ENCODE measurements around the gene HTR4. TPM values are rescaled to one million over a fixed set of nuclear protein-coding genes. Genes with fewer than 3 reads are reported as not detected.
"Not testable (repeated sequence)": the region's sequence is repeated elsewhere in the genome, so short reads cannot be mapped to it uniquely, and the experiment has no call there.

The HTR4 gene
- total RNA-seq, 2 experiments from 2014 or later = not detected

DNA sequence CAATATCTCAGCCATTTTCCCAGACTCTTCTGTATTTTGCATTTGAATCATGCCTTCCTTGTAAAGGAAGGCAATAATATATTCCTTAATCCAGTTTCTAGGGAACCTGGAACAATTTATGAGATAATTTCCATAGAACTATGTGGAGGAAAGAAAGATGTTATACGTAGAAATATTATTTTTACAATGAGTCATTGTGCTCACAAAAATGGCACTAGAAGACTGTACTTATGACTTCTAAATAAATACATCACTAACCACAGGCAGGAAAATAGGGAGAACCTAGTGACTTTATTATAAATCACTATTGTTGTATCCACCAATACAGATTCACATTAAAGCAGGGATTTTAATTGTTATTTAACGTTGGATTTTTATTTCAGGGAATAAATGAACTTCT lies 182.9 kb downstream of the HTR4 start:
- no peak overlapping the region for H3K4me2 ChIP-seq (ENCODE audit: low read length)
- no peak for TF ChIP-seq EZH2phosphoT487 (IDR thresholded peaks at IDR 0.05; ENCODE audit: borderline replicate concordance, low read depth, low read length)
- TF ChIP-seq, protein P1, sequence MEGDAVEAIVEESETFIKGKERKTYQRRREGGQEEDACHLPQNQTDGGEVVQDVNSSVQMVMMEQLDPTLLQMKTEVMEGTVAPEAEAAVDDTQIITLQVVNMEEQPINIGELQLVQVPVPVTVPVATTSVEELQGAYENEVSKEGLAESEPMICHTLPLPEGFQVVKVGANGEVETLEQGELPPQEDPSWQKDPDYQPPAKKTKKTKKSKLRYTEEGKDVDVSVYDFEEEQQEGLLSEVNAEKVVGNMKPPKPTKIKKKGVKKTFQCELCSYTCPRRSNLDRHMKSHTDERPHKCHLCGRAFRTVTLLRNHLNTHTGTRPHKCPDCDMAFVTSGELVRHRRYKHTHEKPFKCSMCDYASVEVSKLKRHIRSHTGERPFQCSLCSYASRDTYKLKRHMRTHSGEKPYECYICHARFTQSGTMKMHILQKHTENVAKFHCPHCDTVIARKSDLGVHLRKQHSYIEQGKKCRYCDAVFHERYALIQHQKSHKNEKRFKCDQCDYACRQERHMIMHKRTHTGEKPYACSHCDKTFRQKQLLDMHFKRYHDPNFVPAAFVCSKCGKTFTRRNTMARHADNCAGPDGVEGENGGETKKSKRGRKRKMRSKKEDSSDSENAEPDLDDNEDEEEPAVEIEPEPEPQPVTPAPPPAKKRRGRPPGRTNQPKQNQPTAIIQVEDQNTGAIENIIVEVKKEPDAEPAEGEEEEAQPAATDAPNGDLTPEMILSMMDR (conservative IDR thresholded peaks at IDR 0.05; ENCODE audit: low read length) = no peak
- ChIA-PET CTCF (ENCODE audit: unreplicated experiment) (no interaction called here), POLR2A (no interaction called here)
- H3K9me2 ChIP-seq (ENCODE audit: insufficient read depth, low read length) = no peaks in the 10 kb centered on the region
- no TSS peak for BruUV-seq (replicated peaks)
- no peak for DNase-seq (ENCODE audit: low spot score)
- H3K79me2 ChIP-seq (ENCODE audit: insufficient read depth, low read depth, low read length) = no peaks in the 10 kb centered on the region
- H3K9me3 ChIP-seq (ENCODE audit: low read length) = no peaks in the 10 kb centered on the region
- intact Hi-C loops (cut with micrococcal nuclease; ENCODE audit: unreplicated experiment) = no loop called here
- H3K27ac ChIP-seq (ENCODE audit: low read depth, low read length, poor library complexity, severe bottlenecking) = no peak overlapping the region
- H3K4me3 ChIP-seq (ENCODE audit: low read depth, low read length, poor library complexity, severe bottlenecking) = no peak overlapping the region
- H2AFZ ChIP-seq (ENCODE audit: low read length) = no peak overlapping the region
- no peaks in the 10 kb centered on the region for H3K36me3 ChIP-seq (ENCODE audit: insufficient read depth, low read length)
- H4K20me1 ChIP-seq (ENCODE audit: insufficient read depth, low read length) = no peaks in the 10 kb centered on the region
- H3K4me1 ChIP-seq (ENCODE audit: insufficient read depth, low read length, poor library complexity, severe bottlenecking) = no peaks in the 10 kb centered on the region

DNA sequence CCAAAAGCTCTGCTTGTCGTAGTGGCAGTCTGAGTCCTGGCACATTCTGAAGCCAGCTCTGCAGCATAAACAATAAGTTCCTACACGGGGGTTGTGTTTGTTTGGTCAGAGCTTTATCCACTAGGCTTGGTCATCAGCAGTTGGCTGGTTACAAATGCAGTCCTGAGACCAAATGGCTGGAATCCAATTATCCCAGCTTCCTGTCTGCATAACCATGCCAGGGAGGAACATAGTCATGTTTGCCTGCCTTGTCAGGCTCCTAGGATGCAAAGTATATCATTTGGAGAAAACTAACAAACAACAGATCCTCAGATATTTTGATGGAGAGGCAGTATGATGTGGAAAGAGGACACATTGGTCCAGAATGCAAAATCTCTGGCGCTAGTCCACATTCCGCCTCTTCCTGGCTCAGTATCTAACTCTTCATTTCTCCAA lies 184.8 kb downstream of the HTR4 start:
- Histone ChIP-seq H3K4me3 (ENCODE audit: low read depth, low read length, poor library complexity, severe bottlenecking) (no peak overlapping the region), H3K4me1 (ENCODE audit: insufficient read depth, low read length, poor library complexity, severe bottlenecking) (no peaks in the 10 kb centered on the region), H3K9me3 (ENCODE audit: low read length) (no peaks in the 10 kb centered on the region), H3K9me2 (ENCODE audit: insufficient read depth, low read length) (no peaks in the 10 kb centered on the region), H3K36me3 (ENCODE audit: insufficient read depth, low read length) (no peaks in the 10 kb centered on the region), H2AFZ (ENCODE audit: low read length) (no peak overlapping the region), H4K20me1 (ENCODE audit: insufficient read depth, low read length) (no peaks in the 10 kb centered on the region), H3K27ac (ENCODE audit: low read depth, low read length, poor library complexity, severe bottlenecking) (no peak overlapping the region), H3K4me2 (ENCODE audit: low read length) (no peak overlapping the region), H3K79me2 (ENCODE audit: insufficient read depth, low read depth, low read length) (no peaks in the 10 kb centered on the region)
- ChIA-PET POLR2A (interaction anchor here (0.6 to 1.4 kb wide), 4 partner anchors 10 to 48 kb away, joined by 3 to 6 read pairs (median 3); no protein-coding TSS in a partner anchor), CTCF (ENCODE audit: unreplicated experiment) (no interaction called here)
- BruUV-seq (replicated peaks) = no TSS peak
- intact Hi-C loops (cut with micrococcal nuclease; ENCODE audit: unreplicated experiment) = no loop called here
- TF ChIP-seq, protein P1 (conservative IDR thresholded peaks at IDR 0.05; ENCODE audit: low read length) = no peak
- no peak for TF ChIP-seq EZH2phosphoT487 (IDR thresholded peaks at IDR 0.05; ENCODE audit: borderline replicate concordance, low read depth, low read length)
- no peak for DNase-seq (ENCODE audit: low spot score)

DNA sequence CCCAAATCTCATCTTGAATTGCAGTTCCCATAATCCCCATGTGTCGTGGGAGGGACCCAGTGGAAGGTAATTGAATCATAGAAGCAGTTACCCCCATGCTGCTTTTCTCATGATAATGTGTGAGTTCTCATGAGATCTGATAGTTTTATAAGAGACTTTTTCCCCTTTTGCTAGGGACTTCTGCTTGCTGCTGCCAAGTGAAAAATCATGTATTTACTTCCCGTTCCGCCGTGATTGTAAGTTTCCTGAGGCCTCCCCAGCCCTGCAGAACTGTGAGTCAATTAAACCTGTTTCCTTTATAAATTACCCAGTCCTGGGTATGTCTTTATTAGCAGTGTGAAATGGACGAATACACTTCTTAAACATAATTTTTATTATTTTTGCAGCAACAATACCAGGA lies 185.6 kb downstream of the HTR4 start:
- DNase-seq (ENCODE audit: low spot score); H3K4me2 ChIP-seq (ENCODE audit: low read length); H3K79me2 ChIP-seq (ENCODE audit: insufficient read depth, low read depth, low read length); H3K4me3 ChIP-seq (ENCODE audit: low read depth, low read length, poor library complexity, severe bottlenecking); H3K36me3 ChIP-seq (ENCODE audit: insufficient read depth, low read length); H3K9me2 ChIP-seq (ENCODE audit: insufficient read depth, low read length); H3K9me3 ChIP-seq (ENCODE audit: low read length); CTCF ChIA-PET (ENCODE audit: unreplicated experiment); intact Hi-C loops (cut with micrococcal nuclease; ENCODE audit: unreplicated experiment); H3K27ac ChIP-seq (ENCODE audit: low read depth, low read length, poor library complexity, severe bottlenecking); BruUV-seq (replicated peaks); H3K4me1 ChIP-seq (ENCODE audit: insufficient read depth, low read length, poor library complexity, severe bottlenecking); H2AFZ ChIP-seq (ENCODE audit: low read length); H4K20me1 ChIP-seq (ENCODE audit: insufficient read depth, low read length): not testable (repeated sequence)
- POLR2A ChIA-PET = interaction anchor here (0.7 to 0.8 kb wide), 2 partner anchors 47 to 1045 kb away, joined by 3 read pairs; no protein-coding TSS in a partner anchor
